ENCODE data around the gene ACTR3.

Gene ACTR3

DNA sequence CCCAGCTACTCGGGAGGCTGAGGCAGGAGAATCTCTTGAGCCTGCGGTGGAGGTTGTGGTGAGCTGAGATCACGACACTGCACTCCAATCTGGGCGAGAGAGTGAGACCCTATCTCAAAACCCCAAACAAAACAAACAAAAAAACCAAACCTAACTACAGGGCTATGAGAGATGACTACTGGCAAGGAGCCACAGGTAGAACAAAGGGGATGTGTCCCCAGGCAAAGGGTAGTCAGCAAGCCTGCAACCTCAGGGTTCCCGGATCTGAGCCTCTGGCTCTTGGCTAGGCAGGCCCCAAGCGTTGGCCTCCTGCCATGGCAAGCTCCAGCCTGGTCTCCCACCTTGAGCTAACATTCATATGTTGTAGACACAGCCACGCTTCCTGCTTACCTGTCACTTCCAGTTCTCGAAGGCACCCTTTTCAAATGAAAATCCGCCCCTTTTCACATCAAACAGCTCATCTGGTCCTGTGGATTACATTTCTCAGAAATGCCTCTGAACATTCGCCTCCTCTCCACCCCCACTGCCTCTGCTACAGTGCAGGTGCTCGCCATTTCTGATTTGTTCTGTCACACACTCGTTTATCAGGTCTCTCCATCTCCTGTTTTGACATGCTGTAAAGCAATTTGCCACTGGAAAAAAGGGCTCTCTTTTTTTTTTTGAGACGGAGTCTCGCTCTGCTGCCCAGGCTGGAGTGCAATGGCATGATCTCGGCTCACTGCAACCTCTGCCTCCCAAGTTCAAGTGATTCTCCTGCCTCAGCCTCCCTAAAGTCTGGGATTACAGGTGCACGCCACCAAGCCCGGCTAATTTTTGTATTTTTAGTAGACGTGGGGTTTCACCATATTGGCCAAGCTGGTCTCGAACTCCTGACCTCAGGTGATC is 13.1 kb upstream of the ACTR3 start:
- peak; percentile 60 for DNase-seq

GRCh38 chr2:113877711-113878598 is 11.9 kb upstream of the ACTR3 start:
- DNase-seq, result no peak

- DNase-seq, result no peak
These were observed 11.1 kb upstream of the ACTR3 start for GRCh38 chr2:113878743-113879142.

GRCh38 chr2:113879457-113879856 is 10.4 kb upstream of the ACTR3 start:
- no peak for DNase-seq

DNA sequence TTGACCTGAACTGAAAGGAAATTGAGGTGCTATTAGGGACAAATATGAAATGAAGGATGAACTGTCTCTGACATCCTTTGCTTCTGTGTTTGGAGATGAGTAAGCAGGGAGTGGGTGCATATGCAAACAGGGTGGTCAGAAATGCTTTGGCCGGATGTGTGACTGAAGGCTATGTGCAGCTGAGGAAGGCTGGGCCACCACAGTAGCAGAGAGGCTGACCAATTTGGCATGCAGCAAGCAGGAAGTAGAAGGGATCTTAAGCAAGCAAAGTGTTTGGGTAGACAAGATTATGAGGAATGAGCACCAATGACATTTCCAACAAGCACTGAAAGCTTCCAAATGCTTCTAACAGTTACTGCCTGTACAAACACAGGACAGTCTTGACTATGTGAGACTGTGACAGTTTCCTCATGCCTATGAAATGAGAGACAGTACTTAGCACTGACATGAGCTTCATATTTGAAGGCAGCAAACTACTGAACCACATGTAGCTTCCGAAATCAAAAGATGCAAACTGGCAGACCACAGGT is 3.3 kb upstream of the ACTR3 start:
- no peak for DNase-seq

DNA sequence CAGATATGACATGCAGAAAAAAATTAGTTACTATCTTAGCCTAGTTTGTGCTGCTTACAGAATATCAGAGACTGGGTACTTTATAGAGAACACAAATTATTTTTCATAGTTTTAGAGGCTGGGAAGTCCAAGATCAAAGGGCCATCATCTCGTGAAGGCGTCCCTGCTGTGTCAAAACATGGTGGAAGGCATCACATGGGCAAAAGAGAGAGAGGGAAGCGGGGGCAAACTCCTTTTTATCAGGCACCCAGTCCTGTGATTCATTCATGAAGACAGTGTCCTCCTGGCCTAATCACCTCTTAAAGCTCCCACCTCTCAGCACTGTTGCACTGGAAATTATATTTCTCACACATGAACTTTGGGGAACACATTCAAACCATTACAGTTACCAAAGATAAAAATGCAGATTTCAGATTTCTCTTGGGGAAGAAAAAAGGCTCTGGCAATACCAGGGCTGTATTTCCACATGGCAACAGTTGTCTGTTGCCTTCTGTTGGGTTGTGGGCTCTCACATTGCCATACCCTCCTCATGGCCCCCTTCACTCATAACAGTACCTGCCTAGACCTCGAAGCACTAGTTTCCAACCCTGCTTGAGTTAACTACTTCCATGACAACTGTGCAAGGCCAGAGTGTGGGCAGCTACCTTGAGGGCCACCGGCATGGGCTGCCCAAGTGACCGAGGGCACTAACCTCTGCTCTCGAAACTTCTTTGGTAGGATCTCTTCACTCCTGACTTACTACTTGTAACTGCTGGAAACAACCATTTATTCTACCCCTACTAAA is 2.7 kb upstream of the ACTR3 start:
- DNase-seq, result no peak

GRCh38 chr2:113888641-113889470 is 1.0 kb upstream of the ACTR3 start:
- DNase-seq, result no peak

DNA sequence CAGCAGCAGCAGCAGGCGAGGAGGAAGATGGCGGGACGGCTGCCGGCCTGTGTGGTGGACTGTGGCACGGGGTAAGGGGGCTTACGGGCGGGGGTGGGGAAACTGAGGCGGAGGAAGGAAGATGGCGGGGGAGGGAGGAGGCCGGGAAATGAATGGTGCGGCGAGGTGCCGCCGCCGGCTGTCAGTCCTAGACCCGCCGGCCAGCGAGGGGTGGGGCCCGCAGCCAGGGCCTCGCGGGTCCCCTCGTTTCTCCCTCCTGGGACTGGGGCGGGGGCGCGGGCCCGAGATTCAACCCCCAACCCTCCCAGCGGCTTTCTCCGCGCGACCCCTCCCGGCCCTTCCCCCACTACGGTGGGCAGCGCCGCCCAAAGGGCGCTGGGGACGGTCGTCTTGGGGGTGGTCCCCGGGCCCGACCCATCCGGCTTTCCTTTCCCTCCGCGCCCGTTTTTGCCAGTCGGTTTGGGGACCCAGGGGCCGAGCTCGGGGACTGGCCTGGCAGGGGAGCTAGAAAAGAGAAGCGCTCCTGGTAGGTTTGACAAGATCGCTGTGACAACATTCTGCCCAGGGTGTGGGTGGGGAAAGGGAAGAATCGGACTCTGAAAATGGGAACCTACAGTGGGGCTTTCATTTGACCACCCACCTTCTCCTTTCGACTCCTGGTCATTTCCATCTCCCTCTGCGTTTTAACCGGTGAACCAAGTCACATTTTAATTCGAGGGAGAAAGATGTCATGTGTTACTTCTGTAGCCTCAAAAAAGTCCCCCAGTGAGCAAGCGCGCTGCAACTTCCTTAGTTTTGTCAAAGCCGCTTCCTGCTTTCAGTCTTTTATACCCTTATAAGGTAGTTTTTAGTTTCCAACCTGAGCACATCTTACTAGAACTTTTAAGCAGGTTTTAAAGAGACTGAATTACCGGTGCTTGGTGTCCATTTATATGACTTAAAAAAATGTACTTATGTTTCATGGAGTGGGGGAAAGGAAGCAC is 655 bp downstream of the ACTR3 start:
- peak; percentile 73 for DNase-seq

- no peak for DNase-seq
These were observed 1.5 kb downstream of the ACTR3 start for GRCh38 chr2:113891265-113891959.

DNA sequence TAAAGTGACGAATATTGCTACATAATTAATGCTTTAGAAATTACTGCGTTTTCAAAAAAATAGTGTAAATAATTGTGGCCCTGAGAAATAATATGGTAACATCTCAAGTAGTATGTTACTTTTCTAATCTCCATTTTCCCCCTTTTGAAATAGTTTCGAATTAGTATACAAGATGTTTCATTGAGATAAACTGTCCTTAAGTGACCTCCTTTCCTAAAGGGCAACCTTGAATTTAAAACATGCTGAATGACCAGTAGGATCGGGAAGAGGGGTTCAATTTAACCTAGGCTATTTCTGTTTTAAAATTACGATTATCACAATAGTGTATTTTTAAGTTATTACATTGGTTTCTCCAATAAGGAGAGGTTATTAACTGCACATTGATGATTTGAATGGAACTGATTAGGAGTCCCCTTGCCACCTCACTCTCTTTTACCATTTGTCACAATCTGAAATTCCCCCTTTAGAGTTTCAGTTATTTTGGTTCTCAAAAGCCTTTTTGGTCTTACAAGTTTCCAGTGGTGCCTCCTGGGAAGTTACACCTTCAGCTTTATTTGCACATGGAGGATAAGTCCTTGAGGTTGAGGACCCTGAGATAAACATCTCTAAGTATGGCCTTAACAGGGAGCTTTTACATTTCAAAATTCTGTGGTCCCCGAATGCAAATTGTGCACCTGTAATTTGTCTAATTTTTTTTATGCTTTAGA is 2.3 kb downstream of the ACTR3 start:
- DNase-seq, result no peak

- DNase-seq, result no peak
These were observed 4.4 kb downstream of the ACTR3 start for GRCh38 chr2:113894156-113894743.

GRCh38 chr2:113895301-113895700 is 5.4 kb downstream of the ACTR3 start:
- no peak for DNase-seq

DNA sequence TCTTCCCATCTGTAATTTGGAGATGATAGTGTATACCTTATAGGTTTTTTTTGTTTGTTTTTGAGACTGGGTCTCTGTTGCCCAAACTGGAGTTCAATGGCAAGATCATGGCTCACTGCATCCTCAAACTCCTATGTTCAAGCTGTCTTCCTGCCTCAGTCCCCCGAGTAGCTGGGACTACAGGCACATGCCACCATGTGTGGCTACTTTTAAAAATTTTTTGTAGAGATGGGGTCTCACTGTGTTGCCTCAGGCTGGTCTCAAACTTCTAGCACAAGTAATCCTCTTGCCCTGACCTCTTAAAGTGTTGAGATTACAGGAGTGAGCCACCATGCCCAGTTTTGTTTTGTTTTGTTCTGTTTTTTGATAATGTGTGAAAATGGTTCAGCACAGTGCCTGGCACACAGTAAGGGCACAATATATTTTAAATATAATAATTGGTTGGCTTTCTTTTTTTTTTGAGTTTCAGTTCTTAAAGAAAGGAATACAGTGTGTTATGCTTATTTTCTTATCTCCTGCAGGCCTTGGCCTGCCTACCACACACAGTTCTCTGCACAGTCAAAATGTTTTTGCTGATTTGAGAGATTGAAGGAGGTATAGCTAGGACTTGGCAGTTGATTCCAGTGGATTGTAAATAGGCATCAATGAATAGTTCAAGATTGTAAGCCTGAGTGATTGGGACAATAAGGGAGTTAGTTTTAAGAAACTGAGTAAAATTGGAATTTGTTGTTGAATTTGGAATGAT is 6.1 kb downstream of the ACTR3 start:
- no peak for DNase-seq

DNA sequence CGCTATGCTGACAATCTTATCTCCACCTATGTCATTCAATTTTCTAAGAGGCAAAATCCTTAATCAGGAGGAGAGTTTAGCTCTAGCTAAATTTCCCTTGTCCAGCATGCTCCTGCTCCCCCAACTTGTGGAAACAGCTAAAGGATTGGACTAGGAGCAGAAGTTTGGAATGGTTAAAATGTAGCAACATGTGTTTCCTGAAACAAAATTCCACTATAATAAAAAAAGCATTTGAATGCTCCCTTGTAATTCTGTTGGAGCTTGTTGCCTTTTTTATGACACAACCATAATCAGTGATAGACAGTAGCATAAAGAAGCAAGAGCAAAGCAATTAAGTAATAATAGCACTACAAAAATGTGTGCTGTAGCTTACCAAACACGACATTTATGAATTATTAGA is 6.9 kb downstream of the ACTR3 start:
- DNase-seq, result no peak

- no peak for DNase-seq
These were observed 8.2 kb downstream of the ACTR3 start for GRCh38 chr2:113898081-113898480.

DNA sequence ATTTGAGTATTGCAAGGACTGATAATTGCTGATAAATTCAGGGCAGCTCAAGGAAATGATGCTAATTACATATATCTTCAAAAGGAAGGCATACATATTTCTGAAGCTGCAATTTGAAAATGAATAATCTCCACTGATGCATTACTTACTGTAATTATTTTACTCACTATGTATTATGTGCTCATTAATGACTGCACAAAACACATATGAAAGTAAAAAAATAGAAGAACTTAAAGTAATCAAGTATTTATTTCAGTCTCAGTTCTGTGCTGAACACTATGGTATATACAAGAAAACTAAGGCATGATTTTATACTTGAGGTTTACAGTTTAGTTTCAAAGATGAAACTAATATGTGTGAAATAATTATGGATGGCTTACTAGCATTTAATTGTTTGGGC is 9.3 kb downstream of the ACTR3 start:
- no peak for DNase-seq

DNA sequence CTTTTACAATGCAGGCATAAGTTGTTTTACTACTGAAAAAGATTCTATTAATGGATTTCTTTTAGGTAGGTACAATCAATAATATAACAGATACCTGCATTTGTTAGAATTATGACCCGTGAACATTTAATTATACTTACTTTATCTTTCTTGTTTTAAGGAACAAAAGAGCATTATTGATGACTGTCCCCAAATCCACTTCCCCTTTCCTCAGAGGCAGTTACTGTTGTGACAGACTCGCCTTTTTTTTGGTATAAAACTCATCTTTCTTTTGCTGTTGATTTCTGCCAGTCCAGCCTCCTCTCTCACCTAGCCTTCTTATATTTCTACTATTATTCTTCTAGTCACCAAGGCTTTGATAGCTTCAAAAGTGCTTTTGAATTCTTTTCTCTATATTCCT is 12.1 kb downstream of the ACTR3 start:
- no peak for DNase-seq

DNA sequence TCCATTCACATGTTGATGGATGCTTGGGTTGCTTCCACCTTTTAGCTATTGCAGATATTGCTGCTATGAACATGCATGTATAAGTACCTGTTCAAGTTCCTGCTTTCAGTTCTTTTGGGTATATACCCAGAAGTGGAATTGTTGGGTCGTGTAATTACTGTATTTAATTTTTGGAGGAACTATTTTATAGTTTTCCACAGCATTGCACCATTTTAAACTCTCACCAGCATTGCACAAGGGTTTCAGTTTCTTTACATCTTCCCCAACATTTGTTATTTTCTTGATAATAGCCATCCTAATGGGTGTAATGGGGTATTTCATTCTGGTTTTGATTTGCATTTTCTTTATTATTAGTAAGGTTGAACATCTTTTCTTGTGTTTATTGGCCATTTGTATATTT is 16.0 kb downstream of the ACTR3 start:
- no peak for DNase-seq
